NCI-H69 (cell line): ENCODE data around the gene DIAPH2.

Experiments used
- DNase-seq: peaks from one replicate; lab custom pipeline; 2025; lab: John Stamatoyannopoulos, UW

Gene DIAPH2

GRCh38 chrX:97189668-97190067, 505.0 kb downstream of the DIAPH2 start:
- no peak for DNase-seq

DNA sequence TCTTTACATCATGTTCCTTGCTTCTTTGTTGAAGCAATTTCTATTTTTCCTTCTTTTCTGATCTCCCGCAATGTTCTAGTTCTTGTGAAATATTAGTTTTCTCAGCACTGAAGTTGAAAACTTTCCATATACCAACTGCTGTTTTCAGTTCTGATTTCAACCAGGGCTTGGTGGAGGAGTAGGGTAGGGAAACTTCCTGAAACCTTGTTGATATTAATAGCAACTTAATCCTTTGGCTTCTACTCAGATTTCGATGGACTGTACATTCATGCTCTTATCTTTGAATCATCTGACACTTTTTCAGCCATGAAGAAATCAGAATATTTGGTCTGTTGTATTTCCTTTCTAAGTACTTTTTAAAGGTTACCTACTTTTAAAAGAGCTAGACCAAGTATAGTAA, 514.9 kb downstream of the DIAPH2 start:
- DNase-seq: no peak

- DNase-seq: no peak
These were observed 515.8 kb downstream of the DIAPH2 start for GRCh38 chrX:97200454-97200853.

GRCh38 chrX:97210501-97210900, 525.9 kb downstream of the DIAPH2 start:
- no peak for DNase-seq

DNA sequence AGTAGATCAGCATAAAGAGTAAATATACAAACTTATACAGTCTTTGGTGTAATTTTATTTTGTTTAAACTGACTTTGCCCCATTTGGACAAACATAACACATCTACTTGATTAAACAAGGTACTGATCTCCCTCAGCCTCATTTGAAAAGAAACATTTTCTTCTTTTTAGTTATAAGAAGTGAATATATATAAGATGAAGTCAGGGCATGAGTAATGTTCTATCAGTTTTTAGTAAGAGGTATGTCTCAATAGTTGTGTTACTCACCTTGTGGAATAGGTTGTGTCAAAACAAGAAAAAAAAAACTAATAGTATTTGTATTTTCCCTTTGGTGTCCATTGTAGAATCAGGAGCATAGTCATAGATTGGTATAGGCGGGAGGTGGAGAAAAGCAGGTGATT, 526.4 kb downstream of the DIAPH2 start:
- no peak for DNase-seq

DNA sequence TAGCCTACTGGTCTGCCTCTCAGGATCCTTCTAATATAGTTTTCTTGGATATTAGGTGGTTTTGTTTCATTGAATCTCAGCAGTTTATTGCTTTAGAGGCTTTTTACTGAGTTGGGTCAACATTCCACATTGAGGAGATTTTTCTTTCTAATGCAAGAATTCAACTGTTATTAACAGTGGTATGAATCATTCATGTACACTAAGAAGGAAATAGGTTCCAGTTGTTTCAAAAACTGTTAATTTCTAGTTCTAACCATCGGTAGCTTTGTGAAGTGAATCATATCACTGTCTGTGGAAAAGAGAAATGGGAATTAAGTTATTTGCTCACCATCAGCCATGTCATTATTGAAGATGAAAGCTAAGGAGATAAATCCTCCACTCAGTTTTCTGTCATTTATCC, 530.5 kb downstream of the DIAPH2 start:
- no peak for DNase-seq

DNA sequence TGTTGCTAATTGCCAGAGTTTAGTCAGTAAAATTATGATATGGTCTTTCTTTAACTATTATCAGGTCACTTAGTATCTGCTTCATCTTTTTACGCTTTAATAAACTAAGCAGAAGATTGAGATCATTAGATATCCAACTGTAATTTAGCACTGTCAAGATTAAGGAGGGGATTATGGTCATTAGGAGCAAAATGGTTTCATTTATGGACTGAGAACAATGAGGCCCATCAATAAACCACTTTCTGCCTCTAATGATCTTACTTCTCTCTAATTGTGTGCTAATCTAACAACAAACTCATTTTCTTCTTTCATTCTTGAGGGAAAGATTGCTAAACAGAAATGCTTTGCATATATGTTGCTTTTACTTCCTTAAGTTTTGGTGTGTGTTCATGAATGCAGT, 539.5 kb downstream of the DIAPH2 start:
- DNase-seq: no peak

DNA sequence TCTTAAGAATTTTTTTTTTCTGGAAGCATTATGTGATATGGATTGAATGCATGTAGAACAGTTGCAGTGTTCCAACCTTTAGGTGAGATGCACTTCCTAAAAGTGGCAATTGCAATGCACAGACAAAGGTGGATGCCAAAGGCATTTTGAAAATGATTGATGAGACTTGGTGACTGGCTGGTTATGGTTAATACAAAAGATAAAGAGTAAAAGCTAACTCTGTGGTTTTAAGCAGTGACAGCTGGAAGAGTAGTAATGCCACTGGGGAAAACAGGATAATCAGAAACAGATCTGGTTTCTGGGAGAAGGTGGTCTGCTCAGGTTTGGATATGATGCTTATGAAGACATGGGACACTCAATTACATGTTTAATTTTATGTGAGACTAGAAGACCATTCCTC, 544.7 kb downstream of the DIAPH2 start:
- DNase-seq: no peak

- no peak for DNase-seq
These were observed 546.3 kb downstream of the DIAPH2 start for GRCh38 chrX:97230948-97231347.

DNA sequence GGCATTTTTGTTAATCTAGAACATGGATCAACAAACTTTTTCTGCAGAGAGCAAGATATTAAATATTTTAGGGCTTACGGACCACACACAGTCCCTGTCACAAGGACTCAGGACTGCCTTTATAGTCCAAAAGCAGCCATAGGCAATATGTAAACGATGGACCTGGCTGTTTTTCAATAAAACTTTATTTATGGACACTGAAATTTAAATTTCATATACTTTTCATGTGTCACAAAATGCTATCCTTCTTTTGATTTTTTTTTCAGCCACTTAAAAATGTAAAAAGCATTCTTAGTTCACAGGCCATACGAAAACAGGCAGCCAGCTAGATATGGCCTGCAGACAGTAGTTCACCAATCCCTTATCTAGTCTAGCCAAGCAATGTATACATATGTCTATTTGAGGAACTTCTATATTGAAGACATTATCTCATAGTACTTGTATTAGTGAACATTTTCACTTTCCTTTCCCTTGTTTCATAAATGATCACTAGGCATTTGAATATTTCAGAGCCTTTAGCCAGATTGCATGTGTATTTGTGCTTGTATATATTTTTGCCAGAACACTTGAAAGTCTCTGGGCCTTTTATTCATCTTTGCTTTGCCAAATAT, 549.9 kb downstream of the DIAPH2 start:
- DNase-seq: no peak

DNA sequence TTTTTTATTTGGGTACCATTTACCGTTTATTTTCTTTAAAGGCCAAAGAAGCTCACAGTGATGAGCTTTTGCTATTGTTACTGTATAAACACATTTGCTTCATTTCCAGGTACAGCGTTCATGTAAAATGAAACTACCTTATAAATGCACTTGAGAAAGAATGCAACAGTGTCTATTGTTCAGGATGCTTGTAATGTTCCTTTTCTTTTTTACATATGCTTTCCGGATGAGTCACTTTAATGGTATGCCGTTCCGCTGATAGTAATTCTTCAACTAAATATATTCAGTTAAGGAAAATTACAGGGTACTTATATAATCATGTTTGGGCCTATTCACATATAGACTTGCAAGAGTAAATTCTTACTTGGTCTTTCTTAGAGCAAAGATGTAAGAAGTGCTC, 554.0 kb downstream of the DIAPH2 start:
- DNase-seq: no peak

DNA sequence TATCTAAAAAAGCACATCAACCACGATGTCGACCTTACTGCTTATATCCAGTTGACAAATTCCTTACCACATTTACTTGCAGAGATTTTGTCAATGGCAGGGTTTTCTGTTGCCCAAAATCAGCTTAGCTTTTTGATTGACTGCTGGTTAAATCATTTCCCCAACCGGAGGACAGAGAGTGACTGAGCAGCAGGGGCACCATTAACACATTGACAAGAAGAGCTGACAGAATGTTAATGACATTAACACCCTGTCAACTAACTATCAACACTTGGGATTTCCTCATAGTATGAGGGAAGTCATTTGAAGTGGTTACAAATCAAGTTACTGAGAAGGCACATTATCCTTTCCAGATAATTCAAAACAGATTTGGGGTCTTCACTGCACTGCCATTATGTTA, 567.5 kb downstream of the DIAPH2 start:
- no peak for DNase-seq

GRCh38 chrX:97260679-97261078, 576.0 kb downstream of the DIAPH2 start:
- no peak for DNase-seq

DNA sequence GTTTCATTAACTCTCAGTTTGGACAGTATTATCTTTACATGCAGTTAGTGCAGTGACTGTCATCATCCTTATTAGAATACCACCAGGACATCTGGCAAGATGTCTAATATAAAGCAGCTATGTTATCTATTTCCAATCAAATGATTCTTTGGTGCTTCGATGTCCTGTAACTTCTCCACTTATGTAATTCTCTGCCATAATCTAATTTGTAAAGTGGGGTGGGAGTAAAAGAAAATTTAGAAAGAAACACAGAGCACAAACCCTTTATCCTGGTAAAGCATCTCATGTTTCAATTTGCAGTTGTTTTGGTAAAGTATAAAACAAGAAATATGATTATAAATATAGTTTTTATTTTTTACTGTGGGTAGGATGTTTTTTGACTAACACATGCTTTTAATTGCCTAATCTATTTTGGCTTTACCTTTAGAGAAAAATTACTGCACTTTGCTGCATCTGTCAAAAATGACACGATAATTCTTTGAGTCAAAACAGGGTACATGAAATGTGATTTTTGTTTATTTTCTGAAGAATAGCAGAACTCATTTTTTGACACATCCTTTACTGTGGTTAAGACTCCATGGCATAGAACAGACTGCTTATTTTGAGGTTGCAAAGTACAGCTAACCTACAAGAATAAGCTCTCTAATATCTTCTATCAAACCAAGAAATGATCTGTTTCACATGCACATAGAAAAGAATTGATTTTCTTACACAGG, 581.9 kb downstream of the DIAPH2 start:
- DNase-seq: no peak

DNA sequence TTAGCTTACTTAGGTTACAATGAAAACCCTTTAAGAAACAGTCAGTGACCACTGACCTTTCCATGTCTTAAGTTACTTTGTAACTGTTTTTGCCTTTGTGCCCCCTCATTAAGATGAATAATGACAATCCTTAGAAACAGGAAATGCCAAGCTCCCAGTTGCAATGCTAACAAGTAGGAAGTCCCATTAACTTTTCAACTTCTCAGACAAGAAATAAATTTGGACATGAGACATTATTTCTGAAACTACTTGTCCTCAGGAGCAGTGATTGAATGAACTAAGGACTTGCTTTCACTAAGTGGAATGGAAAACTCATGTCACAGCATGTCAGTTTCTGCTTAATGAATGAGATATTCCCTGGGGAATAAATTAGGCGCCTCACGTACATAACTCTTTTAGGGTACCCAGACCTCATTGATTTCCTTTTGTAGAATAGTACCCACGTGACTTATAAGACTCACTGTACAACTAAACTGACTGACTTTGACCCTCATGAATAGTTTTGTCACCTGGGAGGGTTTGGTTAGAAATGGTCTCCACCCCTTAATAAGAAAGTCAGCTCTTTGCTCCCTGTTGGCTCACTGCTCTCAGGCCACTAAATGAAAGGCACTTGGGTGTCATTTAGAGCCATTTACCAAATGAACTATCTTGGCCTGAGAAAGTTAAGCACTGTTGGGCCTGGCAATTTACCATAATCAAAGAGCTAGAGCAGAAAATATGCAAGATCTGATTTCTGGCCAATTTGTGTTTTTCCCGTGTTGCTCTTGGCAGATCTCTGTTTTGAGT, 582.9 kb downstream of the DIAPH2 start:
- peak; percentile 2 for DNase-seq

DNA sequence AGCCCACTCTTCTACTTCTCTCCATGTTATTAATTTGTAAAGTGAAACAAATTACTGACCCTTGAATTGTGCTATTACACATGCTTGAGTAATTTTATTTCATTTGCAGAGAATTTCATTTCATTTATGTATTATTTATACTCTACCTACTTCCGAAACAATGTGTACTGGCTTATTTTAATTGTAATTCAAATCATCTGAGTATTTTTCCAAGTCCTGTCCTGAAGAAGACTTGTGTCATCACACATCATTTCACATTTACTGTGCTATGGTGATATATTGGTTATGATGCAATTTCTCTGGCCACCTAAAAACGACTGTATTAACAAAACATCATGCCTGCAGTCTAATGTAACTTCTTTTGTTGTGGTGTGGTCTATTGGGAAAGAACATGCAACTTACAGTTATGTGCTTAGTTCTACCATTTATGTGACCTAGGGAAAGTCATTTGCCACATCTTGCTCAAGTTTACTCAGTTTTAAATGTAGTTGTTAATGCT, 583.6 kb downstream of the DIAPH2 start:
- no peak for DNase-seq

GRCh38 chrX:97284531-97284930, 599.9 kb downstream of the DIAPH2 start:
- no peak for DNase-seq

- DNase-seq: no peak
These were observed 605.6 kb downstream of the DIAPH2 start for GRCh38 chrX:97290199-97290598.

DNA sequence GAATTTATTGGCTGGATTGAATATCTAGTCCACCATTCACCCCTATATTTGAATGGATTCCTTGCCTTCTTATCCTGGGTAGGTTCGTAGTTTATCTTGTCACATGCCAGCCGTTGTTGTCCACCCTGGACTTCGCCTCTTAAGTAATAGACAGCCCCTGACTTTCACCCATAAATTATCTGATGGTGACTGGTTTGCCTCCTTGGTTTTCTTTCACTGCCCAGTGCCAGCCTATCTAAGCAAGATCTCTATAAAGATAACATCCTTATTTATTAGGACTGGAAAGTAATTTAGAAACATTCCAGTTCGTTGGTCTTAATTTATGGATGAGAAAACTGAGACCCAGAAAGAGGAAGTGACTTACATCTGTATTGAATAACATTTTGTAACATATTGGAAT, 609.4 kb downstream of the DIAPH2 start:
- DNase-seq: no peak

DNA sequence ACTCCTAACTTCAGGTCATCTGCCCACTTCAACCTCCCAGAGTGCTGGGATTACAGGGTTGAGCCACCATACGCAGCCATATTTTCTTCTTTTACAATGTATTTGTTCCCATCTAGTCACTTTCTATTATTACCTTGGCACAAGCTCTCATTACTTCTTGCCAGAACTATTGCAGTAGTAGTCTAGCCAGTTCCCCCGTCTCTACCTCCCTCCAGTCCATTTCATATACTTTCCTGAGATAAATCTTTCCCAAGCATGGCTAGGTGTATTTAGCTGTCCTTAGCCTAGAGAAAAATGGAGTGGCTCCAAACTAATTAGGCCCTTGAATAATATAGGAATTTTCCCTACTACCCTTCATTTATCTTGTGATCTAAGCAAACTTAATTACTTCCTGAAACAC, 611.3 kb downstream of the DIAPH2 start:
- no peak for DNase-seq

- DNase-seq: no peak
These were observed 622.3 kb downstream of the DIAPH2 start for GRCh38 chrX:97306771-97307470.

GRCh38 chrX:97308171-97308570, 623.5 kb downstream of the DIAPH2 start:
- no peak for DNase-seq
